ENCODE data around the gene NT5C1B.

The NT5C1B gene

GRCh38 chr2:18544171-18544570 lies 45.2 kb downstream of the NT5C1B start:
- TF ChIP-seq, protein P1, sequence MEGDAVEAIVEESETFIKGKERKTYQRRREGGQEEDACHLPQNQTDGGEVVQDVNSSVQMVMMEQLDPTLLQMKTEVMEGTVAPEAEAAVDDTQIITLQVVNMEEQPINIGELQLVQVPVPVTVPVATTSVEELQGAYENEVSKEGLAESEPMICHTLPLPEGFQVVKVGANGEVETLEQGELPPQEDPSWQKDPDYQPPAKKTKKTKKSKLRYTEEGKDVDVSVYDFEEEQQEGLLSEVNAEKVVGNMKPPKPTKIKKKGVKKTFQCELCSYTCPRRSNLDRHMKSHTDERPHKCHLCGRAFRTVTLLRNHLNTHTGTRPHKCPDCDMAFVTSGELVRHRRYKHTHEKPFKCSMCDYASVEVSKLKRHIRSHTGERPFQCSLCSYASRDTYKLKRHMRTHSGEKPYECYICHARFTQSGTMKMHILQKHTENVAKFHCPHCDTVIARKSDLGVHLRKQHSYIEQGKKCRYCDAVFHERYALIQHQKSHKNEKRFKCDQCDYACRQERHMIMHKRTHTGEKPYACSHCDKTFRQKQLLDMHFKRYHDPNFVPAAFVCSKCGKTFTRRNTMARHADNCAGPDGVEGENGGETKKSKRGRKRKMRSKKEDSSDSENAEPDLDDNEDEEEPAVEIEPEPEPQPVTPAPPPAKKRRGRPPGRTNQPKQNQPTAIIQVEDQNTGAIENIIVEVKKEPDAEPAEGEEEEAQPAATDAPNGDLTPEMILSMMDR (IDR thresholded peaks at IDR 0.05; ENCODE audit: low read depth, low read length), result no peak
- DNase-seq (ENCODE audit: extremely low read depth, low read depth), result no peak

- no peak for DNase-seq (ENCODE audit: extremely low read depth, low read depth)
- TF ChIP-seq, protein P1 (IDR thresholded peaks at IDR 0.05; ENCODE audit: low read depth, low read length), result no peak
Observed at GRCh38 chr2:18540872-18541271, 48.5 kb downstream of the NT5C1B start.

DNA sequence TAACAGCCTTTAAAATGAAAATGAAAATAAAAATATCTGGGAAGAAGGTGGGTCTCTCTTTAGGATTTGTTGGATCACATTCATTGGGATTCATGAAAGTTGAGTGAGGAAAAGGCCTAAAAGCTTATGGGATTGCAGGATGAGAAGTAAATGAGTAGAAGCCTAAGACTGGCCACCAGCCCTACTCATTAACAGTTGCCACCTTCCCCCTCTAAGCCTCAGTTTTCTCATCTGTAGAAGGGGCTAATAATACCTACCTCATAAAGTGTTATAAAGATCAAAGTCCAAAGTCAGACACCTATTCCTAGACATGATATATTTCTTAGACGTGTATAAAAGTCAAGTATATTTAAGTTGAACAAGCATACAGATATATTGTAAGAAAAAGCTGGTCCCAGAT lies 52.7 kb downstream of the NT5C1B start:
- DNase-seq (ENCODE audit: extremely low read depth, low read depth), result no peak
- TF ChIP-seq, protein P1 (IDR thresholded peaks at IDR 0.05; ENCODE audit: low read depth, low read length), result no peak

- TF ChIP-seq, protein P1 (IDR thresholded peaks at IDR 0.05; ENCODE audit: low read depth, low read length), result no peak
- no peak for DNase-seq (ENCODE audit: extremely low read depth, low read depth)
Observed at GRCh38 chr2:18536100-18536499, 53.3 kb downstream of the NT5C1B start.

DNA sequence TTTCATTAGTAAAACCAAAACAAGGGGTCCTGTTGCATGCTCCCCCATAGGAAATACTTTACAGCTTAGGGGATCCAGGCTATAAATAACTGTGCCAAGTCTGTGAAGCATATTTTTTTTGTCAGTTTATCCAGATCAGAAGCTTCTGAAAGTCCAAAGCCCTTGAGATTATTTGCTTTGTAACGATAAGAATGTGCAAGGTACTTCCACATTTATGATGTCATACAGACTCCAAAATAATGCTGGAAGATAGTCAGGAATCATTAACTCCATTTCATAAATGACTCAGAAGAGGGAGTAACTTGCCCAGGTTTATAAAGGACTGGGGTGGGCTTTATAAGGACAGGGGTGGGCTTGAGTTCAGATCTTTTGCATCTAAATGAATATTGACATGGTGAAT lies 58.2 kb downstream of the NT5C1B start:
- no peak for DNase-seq (ENCODE audit: extremely low read depth, low read depth)
- TF ChIP-seq, protein P1 (IDR thresholded peaks at IDR 0.05; ENCODE audit: low read depth, low read length), result no peak

- TF ChIP-seq, protein P1 (IDR thresholded peaks at IDR 0.05; ENCODE audit: low read depth, low read length), result no peak
- DNase-seq (ENCODE audit: extremely low read depth, low read depth), result no peak
Observed at GRCh38 chr2:18527822-18528221, 61.5 kb downstream of the NT5C1B start.

- TF ChIP-seq, protein P1 (IDR thresholded peaks at IDR 0.05; ENCODE audit: low read depth, low read length), result no peak
- no peak for DNase-seq (ENCODE audit: extremely low read depth, low read depth)
Observed at GRCh38 chr2:18527326-18527725, 62.0 kb downstream of the NT5C1B start.

All from AG09319 (cell line).